Ramos (cell line): ENCODE results near the gene SOX2.

Source experiments
- in situ Hi-C: fragments of 300-500 bp; cut with MboI; formaldehyde crosslinking; loops from one replicate; pipeline ENCODE4 v1.14.3; 2022; ENCODE audit warnings: low sequenced_read_pairs; ENCODE audit not compliant: unreplicated experiment

Gene SOX2

DNA sequence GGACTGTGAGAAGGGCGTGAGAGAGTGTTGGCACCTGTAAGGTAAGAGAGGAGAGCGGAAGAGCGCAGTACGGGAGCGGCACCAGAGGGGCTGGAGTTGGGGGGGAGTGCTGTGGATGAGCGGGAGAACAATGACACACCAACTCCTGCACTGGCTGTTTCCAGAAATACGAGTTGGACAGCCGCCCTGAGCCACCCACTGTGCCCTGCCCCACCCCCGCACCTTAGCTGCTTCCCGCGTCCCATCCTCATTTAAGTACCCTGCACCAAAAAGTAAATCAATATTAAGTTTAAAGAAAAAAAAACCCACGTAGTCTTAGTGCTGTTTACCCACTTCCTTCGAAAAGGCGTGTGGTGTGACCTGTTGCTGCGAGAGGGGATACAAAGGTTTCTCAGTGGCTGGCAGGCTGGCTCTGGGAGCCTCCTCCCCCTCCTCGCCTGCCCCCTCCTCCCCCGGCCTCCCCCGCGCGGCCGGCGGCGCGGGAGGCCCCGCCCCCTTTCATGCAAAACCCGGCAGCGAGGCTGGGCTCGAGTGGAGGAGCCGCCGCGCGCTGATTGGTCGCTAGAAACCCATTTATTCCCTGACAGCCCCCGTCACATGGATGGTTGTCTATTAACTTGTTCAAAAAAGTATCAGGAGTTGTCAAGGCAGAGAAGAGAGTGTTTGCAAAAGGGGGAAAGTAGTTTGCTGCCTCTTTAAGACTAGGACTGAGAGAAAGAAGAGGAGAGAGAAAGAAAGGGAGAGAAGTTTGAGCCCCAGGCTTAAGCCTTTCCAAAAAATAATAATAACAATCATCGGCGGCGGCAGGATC is at the start of gene SOX2:
SOX2 (plus strand) TSS at position 601 of the 811 bp plus-strand sequence. CDS start 436 bp downstream, outside the sequence.
- in situ Hi-C loops, result no loop called here

DNA sequence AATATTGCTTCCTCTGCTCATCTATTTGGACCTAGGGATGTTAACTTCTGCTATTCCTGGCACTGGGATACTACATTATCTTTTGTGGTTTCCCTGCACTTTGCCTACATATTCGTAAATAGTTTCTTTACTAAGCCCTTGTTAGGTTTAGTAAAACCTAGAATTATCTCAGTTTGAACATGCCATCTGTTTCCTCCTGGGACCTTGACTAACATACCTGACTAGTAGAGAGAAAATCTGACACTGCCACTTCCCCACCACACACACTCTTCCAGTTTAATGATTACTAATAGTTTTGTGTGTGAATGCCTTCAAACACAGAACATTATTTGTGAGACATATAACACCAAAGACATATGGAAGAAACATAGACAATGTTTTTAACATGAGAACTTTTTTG is 28.2 kb upstream of the SOX2 start:
- in situ Hi-C loops, result no loop called here

DNA sequence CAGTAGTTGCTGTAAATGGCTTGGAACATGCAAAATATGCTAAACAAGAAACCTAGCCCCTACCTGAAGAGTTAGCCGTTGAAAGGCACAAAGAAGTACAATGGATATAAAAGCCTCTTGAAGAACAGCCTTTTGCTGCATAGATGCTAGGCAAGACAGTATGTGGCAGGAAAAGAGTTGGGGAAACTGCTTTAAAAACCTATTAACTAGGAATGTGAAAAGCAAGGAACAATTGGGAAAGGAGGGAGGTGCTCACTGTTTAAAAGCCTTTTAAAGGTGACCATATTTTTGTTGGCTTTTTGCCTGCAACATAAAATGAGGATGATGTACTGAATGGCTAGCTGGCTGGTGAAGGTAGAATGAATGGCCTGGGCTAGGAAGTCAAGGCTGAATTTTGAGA is 24.5 kb upstream of the SOX2 start:
- in situ Hi-C loops, result no loop called here

DNA sequence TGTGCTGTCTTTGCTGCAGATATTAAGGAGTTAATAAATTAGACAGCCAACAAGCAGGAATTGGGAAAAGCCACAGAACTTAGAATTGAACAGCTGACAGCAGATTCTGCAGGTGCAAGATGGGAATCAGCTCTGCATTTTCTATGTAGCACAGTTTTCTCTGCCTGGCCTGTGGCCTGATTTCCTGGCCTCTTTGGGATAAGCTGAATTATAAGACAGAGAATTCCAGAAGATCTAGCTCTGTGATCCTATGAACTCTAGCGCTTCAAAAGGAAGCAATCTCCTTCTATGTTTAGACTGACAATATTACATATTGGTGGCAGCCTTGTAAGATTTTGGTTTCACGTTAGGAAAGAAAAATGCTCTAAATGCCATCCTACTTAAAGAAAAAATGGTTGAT is 24.0 kb upstream of the SOX2 start:
- in situ Hi-C loops, result no loop called here

DNA sequence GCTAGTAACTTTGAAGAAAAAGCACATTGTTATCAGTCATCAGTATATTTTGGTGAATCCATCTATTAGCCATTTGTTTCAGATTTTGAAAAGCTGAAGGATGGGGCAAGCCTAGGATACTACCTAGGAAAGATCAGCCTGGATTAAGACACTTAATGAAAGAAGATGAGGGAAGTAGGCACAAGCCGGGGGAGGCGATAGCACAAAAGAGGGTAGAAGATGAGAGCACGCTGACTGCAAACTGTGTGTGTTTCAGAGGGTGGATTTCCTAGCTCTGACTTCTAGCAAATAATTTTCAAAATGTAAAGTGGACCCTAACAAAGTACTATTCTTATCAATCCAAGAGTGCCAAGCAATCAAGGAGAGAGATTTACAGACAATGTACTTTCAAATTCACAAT is 22.2 kb upstream of the SOX2 start:
- in situ Hi-C loops, result no loop called here

DNA sequence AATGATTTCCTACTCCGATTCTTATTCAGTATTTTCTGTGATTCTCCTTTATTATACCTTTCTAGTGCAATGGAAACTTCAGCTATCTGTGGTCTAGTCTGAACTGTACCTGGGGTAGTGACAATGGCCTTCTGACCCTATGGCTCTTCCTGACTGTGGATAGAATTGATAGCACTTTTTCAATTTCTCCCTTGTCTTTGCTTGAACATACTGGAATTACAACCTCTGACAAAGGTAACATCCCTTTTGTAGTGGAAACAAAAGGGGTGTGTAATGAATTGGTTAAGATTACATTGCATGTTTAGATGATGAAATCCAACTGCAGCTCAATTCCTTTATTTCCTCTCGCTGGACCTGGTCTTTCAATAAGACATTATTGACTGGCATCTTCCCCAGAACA is 21.0 kb upstream of the SOX2 start:
- in situ Hi-C loops, result no loop called here

DNA sequence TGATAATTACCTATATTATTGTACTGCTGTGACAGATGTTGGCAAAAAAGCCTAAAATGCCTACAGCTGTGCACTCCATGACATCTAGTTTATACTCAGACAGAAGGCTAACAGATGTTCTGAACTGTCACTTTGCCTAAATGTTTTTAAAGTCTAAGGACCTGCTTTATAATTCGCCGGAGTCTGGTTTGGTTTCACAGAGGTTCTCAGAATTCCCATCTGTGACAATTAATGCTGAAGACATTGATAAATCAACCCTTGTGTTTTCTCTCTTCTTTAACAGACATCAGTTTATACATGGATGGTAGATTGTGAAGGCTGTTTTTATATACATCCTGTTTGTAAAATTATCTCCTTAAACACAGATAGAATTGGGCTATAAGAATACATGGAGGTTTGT is 19.8 kb upstream of the SOX2 start:
- in situ Hi-C loops, result no loop called here

DNA sequence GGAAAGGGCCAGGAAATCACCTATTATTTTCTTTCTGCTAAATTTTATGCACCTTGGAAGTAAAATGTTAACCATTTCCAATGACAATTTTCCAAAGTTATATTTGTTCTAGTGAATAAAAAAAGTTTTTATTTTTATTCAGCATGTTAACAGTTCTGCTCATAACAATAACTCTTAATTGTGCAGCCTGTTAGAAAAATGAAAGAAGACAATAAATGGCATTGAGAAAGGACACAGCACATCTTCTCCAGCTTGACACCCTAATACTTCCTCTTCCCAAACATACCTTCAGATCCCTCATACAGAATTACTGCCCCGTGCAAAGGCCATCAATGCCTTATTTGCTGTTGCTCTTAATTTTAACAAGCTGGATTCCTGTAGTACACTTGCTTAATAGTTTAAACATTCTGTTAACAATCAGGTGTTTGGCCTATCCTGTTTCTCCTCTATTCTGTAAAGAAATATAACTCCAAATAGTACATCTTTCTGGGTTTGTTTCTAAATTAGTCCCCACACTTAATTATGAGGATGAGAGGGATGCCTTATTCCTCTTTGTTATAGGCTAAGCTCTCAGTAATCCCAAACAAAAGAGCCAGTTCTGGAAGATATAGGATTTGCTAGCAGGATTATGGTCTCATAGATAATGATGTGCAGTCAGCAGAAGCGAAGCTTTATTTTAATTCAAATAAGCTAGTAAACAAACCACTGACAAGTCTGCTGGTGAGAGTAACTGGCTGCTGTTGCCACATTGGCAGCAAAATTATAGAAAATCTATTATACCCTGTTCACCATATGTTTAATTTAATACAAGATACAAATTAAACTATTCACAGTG is 19.2 kb upstream of the SOX2 start:
- in situ Hi-C loops, result no loop called here

DNA sequence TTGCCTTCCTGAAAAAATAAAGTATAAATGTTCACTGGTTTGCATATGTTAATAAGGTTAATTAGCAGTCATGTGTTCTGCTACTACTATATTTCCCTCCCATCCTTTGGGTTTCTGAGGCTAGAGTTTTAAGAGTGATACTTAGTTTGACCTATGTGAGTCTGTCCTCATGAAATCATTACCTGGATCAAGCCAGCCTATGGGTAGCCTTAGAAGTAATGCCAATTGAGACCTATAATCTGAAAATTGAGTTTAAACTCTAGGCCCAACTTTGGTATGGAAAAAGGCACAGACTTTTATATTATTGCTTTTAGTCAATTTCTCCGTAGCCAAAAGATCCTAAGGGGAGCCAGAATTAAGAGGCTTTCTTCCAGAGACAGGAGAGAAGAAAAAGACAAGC is 18.4 kb upstream of the SOX2 start:
- in situ Hi-C loops, result no loop called here

DNA sequence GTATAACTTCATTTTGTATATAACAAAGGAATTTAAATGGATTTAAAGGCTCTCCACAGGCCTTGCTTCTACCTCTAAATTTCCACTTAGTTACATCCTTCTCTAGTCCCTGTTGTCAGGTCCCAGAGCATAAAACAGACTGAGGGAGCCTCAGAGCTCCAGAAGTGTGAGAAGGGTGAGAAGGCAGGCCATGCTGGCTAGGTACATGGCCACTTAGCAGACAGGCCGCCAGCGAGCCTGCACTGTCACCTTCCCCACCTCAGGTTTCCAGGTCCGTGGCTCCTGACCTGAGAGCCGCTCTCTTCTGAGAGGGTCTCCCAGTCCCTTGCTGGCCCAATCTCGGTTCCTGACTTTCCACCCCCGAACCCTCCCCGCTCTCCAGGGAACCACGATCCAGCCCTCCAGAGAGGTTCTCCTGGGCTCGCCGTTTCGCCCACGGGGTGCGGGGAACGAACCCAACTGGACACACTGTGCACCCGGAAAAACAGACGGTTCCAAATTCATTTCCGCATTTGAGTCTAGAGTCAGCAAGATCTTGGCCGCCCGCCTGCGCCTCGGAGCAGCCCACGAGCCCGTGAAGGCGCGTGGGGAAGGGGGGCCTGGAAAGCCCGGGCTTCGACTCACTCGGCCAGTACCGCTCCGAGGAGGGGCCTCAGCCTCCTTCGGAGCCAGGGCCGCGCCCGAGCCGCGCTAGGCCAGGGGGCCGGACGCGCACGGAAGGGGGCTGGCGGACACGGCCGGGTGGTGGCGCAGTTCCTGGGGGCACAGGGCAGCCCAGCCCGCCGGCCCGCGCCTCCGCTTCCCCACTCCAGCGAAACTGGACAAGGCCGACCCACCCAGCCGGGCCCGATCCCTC is 16.7 kb upstream of the SOX2 start:
- in situ Hi-C loops, result loop anchor here (5.0 kb wide), 1 partner anchor 368 kb away; no protein-coding TSS in a partner anchor

DNA sequence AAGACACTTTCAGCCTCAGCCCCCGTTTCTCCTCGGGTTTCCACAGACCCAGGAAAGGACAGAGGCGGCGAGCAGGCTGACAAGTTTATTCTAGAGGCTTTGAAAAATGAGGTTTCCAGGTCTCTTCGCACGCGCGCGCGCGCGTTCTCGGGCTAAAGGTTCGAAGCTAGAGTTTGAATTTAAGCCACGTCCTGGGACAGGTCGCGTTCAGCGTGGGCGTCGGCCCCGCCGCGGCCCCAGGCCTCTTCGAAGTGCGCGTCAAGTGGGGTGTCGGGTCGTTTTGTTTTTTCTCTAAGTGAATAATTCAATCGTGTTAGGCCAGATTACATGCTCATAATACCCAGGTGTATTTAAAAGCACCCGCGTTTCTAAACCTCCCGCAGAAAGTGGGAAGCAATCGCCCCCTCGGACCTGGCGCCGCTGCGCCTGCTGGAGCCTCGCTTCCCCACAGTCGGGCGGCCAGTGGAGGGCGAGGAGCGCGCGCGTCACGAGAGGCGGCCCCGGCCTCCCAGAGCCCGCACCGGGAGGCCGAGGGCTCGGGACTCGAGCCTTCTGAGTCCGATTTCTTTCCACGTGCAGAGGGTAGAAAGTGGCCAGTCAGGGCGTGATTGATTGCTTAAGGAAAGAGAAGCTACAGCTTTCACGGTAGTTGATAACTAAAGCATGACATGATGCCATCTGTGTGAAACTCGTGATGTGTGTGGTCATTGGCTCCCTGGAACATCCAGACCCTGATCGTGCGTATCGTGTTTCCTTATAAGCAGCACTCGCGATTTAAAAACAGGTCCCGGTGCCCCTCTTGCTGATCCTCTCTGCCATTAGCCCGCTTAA is 15.8 kb upstream of the SOX2 start:
- in situ Hi-C loops, result loop anchor here (5.0 kb wide), 1 partner anchor 369 kb away; no protein-coding TSS in a partner anchor

DNA sequence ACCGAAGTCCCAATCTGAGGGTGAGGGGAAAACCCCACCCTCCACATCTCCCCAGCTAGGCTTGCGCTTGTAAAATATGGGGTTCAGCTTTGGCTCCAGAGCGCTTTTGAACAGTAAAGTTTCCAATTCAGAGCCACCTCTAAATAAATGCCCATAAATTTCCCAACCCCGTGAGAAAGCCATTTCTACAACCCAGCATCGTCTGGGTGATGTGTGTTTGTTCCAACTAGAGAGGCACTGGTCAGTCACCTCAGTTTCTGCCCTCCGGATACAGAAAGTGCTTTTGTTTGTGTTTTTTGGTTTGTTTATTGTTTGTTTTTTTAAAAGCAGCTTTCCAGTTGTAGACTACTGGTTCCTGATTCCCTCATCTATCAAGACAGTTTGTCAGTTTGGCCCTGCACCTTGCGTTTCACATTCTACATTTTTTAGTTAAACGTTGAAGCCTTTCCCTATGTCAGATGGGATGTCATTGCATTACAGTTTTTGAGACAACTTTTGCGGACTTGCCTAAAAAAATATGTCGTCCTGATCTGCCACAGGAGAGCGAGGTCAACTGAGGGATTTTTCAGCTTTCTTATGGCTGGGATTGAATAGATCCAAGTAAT is 15.0 kb upstream of the SOX2 start:
- in situ Hi-C loops, result loop anchor here (5.0 kb wide), 1 partner anchor 369 kb away; no protein-coding TSS in a partner anchor

DNA sequence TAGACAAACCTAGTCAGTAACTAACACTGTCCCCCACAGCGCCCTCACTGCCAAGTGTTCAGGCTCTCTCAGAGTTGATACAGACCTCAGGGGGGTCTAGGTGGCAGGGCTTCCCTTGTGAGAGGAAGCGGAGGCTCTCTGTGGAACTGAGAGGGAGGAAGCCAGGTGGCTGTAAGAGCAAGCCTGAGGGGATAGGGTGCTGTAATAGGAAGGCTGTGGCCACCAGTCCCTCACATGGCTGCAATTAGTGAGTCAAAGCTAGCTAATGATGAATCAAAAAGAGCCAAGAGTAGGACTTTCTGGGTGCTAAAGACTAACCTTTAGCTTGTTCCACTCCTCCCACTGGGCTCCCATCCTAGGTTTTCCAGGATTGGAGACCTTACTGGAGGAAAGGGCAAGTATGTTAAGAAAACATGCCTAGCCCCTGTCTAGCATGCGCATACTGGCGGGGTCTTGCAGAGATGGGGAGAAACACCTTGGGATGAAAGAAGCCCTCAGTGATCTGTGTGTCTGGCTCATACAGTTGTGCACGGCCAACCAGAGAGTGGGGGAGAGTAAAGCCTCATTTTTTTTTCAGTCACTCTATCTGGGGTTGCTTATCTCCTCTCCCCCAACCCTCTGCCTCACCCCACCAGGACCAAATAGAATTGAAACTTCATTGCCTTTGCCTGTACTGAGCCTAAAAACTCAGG is 13.3 kb upstream of the SOX2 start:
- in situ Hi-C loops, result loop anchor here (5.0 kb wide), 1 partner anchor 371 kb away; no protein-coding TSS in a partner anchor

DNA sequence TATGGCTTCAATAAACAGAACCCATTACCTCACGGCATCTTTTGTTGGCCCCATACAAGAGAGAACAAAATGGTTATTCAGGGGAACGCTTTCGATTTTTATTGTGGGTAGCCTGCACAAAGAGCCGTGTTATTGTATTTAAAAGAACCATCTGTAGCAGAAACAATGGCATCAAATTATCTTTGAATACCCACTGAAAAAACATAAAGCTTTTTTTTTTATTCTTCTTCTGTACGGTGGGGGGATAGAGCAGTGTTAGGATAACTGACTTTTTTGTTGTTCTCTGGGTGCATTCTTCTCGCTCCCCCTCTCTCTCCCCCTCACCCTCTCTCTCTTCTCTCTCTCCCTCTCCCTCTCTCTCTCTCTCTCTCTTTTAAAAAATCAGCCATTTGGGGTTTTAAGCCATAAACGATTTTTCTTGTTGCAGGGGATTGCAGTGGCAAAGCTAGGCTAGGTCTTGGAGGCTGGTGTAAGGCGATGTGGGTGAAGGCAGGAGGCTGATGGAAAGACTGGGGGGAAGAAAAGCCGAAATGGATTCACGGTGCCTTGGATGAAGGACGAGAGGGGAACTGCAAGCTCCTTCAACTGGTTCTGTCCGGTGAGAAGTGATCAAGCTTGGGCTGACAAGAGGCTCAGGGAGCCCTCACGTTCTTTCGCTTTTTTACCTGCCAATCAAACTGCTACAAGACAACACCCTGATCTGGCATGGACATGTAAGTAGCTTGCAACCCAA is 12.4 kb upstream of the SOX2 start:
- in situ Hi-C loops, result loop anchor here (5.0 kb wide), 1 partner anchor 372 kb away; no protein-coding TSS in a partner anchor

DNA sequence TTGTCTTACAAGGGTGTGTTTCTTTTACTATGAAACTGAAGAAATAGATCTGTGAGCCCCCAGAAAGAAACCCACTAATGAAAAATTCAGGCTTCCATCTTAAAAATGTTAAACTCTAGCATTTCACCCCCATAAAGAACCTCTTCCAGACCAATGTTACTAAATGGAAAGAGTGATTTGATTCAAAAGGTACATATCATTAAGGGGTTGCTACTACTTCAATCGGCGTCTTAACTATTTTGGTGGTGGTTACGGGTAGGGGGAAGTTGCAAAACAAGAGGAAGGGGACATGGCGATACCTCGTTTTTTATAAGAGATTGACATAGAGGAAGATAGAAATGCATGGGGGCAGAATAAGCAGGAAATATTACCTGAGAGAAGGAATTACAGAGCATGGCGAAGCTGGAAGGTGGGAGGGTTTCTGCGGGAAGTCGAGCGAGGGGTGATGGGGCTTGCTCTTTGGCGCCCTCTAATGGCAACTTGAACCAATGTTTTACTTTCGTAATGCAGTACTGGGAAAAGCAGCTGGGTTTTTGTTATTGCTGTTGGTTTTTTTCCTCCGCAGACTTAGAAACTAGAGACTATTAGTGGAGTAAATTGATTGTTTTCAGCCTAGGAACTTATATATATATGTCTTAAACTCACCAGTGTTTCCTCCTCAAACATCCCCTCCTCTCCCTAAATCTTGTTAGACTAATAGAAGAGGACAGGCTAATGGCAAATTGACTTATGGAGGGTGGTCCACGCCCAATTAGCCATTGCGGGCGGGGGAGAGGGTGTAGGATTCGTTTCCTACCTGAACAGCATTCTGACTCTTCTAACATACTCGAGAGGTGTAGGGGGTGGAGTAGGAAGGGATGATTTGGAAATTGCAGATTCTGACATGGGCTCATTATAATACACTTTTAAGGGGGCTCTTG is 11.3 kb upstream of the SOX2 start:
- in situ Hi-C loops, result loop anchor here (10.0 kb wide), 2 partner anchors 496 to 974 kb away; no protein-coding TSS in a partner anchor

DNA sequence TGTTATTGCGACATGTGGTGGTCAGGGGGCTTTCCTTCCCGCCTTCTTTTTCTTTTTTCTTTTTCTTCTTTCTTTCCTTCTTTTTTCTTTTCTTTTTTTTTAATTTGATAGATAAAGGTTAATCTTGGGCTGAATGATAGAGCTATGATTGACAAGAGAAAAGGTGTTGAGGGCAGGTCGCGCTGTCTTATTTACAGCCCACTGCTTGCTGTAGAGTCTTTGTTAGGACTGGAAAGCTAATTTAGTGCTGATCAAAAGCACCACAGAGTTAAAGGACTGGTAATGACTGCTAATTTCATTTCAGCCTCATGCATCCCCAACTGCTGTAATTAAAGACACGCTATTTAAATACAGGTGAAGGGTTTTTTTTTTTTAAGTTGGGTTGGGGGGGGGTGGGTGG is 10.6 kb upstream of the SOX2 start:
- in situ Hi-C loops, result loop anchor here (10.0 kb wide), 2 partner anchors 496 to 974 kb away; no protein-coding TSS in a partner anchor
